HG02885 (cell line): ENCODE results near the gene ZDHHC11.

Experiments
- ATAC-seq: cut with Tn5 transposase; IDR thresholded peaks from one replicate; pipeline ENCODE4 v1.9.1; 2021; ENCODE audit warnings: mild to moderate bottlenecking; ENCODE audit not compliant: unreplicated experiment, poor library complexity

The ZDHHC11 gene, protein sequence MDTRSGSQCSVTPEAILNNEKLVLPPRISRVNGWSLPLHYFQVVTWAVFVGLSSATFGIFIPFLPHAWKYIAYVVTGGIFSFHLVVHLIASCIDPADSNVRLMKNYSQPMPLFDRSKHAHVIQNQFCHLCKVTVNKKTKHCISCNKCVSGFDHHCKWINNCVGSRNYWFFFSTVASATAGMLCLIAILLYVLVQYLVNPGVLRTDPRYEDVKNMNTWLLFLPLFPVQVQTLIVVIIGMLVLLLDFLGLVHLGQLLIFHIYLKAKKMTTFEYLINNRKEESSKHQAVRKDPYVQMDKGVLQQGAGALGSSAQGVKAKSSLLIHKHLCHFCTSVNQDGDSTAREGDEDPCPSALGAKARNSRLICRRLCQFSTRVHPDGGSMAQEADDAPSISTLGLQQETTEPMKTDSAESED

GRCh38 chr5:850511-851006, at the start of gene ZDHHC11:
Gene ZDHHC11 (minus strand): TSS chr5:850986. CDS start chr5:850602, 384 bp downstream.
- ATAC-seq: no peak

GRCh38 chr5:893711-894110, 42.9 kb upstream of the ZDHHC11 start:
- ATAC-seq: no peak

DNA sequence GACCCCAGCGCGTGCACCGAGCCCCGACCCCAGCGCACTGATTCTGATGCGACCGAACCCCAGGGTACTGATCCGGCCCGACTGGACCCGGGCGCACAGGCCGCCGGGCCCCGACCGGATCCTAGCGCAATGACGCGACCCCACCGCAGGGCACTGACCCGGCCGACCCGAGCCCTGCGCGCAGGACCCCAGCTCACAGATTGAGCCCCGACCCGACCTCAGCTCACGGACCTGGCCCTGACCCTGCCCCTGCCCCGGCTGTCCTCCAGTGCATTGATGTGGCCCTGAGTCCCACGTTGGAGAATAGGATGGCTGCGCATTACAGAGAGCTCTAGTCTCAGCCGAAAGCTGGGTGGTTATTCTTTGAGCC, 42.3 kb upstream of the ZDHHC11 start:
- peak; percentile 20 for ATAC-seq

- ATAC-seq: peak; percentile 95
These were observed 41.8 kb upstream of the ZDHHC11 start, which contains the start of the genes BRD9 and TRIP13 for GRCh38 chr5:892394-893136. Gene BRD9 (minus strand): TSS chr5:892801. CDS start chr5:892657, 144 bp downstream. Gene TRIP13 (plus strand): TSS chr5:892884. CDS start chr5:892999, 115 bp downstream.

GRCh38 chr5:891837-892393, 41.1 kb upstream of the ZDHHC11 start:
- ATAC-seq: peak; percentile 9

DNA sequence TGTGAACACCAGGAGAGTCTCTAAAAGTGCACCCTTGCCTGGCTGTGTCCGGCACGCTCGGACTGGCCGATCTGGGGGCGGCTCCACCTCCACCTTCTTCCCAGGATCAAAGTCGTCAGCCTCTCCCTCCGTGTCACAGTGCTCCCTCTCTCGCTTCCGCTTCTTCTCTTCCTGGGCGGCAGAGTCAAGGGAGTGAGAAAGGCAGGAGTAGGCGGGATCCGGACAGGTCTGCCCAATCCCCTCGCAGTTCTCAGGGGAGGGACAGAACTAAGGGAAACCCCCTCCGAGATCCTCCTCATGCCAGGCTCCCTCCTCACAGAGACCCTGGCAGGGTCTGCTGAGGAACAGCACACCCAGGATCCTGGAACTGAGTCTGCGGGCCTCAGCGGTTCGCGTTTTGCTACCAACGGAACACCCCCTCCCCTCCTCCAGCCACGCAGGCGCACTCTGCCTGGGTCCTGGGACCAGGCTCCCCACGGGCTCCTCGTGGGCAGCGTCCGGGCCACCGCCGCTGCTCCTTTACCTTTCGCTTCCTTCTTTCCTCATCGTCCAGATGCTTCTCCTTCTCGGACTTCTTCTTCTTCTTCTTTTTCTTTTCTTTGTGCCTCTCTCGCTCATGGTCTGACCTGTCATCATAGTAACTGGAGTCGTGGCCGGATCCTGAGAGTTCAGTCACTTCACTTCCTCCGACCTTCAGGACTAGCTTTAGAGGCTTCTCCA, 40.5 kb upstream of the ZDHHC11 start:
- no peak for ATAC-seq

GRCh38 chr5:889075-889710, 38.4 kb upstream of the ZDHHC11 start:
- no peak for ATAC-seq

- no peak for ATAC-seq
These were observed 37.9 kb upstream of the ZDHHC11 start for GRCh38 chr5:888638-889035.

- ATAC-seq: no peak
These were observed 37.3 kb upstream of the ZDHHC11 start for GRCh38 chr5:887947-888637.

- ATAC-seq: no peak
These were observed 36.0 kb upstream of the ZDHHC11 start for GRCh38 chr5:886716-887325.

DNA sequence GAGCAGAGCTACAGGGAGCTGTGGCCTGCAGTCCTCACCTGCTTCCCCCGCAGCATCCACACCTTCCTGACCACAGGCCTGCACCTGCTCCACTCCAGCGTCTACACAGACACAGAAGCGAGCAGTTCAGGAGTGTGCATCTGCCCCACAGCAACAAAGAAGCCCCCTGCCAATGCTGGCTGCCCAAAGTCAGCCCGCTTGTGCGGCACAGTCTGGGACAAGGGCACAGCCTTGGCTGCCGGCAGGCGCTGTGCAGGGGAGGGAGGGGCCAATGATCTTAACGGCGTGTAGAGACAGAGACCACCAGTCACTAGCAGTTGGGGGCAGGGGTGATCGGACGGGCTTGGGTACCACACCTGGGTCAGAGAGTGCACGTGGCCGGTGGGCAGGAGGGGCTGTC, 35.2 kb upstream of the ZDHHC11 start:
- ATAC-seq: no peak

DNA sequence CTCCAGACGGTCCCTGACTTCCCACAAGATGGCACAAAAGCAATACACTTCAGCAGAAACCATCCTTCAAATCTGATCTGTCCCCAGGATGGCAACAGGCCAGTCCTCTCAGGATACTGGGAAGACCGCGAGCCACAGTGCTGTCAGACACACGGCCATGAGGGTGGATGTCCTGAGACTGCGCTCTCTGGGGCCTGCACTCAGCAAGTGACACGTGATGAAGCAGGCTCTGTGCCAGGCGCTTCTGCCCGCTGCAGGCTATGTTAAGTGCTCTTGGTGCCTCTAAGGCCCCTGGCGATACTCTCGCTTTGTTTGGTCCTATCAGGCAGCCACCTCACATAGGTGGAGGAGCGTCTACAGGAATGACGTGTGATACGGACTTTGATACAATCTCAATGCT, 34.7 kb upstream of the ZDHHC11 start:
- ATAC-seq: no peak

GRCh38 chr5:885127-885442, 34.3 kb upstream of the ZDHHC11 start:
- no peak for ATAC-seq

DNA sequence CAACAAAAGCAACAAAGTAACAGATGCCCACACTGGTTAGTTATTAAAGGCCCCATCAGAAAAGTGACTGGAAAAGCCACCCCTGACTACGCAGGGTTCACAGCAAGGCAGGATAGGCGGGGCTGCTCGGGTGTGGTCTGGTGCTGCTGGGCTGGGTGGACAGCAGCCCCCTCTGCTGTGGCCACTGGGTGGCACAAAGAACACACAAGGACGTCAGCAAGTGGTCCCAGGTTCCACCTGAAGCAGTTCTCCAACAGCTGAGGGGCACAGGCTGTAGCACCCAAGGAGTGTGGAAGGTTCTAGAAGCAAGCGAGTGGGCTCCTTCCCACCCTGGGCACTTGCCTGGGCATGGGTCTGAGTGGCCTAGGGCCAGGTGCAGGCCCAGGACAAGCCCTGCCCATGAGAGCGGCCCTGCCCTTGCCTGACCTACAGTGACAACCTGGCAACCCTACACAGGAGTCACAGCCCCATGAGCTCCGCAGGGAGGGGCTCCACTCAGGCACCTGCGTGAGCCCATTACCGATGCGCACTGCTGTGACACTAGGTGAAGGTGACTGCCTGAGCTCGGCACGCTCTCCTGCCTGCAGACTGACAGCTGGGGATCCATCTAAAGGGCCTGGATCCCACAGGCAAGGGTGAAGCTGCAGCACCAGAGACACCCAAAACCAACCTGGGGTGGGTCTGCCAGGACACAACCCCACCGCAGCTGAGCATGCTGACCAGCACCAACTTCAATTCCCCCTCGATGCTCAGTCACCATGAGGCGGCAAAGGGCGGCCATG, 33.8 kb upstream of the ZDHHC11 start:
- ATAC-seq: no peak

- no peak for ATAC-seq
These were observed 32.8 kb upstream of the ZDHHC11 start for GRCh38 chr5:883475-884181.

GRCh38 chr5:882253-883183, 31.7 kb upstream of the ZDHHC11 start:
- no peak for ATAC-seq

- no peak for ATAC-seq
These were observed 30.8 kb upstream of the ZDHHC11 start for GRCh38 chr5:881551-881935.
